COLO829 (cell line): ENCODE results near the gene SYNGR3.

ENCODE experiments used
- DNase-seq: peaks from one replicate; pipeline ENCODE4 v3.0.0; 2012; ENCODE audit warnings: low spot score

The SYNGR3 gene

DNA sequence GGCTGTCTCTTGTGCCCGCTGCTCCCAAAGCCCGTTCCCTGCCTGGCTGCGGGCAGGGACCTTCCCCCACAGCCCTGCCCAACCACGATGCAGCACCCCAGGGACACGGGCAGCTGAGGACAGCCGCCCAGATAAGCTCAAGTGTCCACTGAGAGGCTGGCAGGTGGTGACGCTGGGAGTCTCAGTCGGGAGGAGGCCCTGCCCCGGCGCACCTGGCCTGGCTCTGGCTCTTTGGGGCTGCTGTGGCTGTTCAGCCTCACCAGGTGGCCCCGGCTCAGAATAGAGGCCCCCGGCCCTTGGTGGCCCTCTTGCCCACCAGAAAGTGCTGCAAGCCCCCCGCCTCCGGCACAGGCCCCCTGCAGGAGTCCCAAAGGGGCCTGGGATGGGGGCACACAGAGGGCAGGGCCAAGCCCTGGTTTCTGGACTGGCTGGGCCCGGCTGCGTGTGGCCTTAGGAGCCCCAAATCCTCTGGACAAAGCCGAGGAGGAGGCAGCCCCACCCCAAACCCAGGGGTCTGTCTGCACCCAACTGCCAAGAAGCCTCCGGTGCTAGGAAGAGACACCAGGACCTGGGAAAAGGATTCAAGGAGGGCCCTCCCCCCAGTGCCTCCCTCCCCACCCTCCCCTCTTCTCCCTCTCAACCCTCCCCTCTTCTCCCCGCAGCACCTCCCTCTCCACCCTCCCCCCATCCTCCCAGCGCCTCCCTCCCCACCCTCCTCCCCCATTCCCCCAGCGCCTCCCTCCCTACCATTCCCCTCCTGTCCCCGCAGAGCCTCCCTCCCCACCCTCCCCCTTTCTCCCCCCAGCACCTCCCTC, 52.6 kb downstream of the SYNGR3 start:
- DNase-seq = no peak

- no peak for DNase-seq
Observed at GRCh38 chr16:2042986-2043666, 53.4 kb downstream of the SYNGR3 start.
